Fibroblast of lung (primary cell): ENCODE results near the gene LUZP2. TPM values are rescaled to one million over a fixed set of nuclear protein-coding genes. Genes with fewer than 3 reads are reported as not detected.

ENCODE experiments used
- DNase-seq, 2 donors: peaks; one replicate each; pipeline versions ENCODE4 v3.0.0 to v3.0.0-alpha.2; 2010; ENCODE audit warnings: low read depth in 2 of 2
- H2AFZ ChIP-seq: 2 replicates; pipeline ENCODE4 v1.5.1; 2012; ENCODE audit warnings: low read length, control low read depth, inconsistent platforms
- H3K27ac ChIP-seq: 2 replicates; pipeline ENCODE4 v1.5.1; 2011; ENCODE audit warnings: low read length, control low read depth; ENCODE audit not compliant: insufficient read depth
- H3K27me3 ChIP-seq: 2 replicates; pipeline ENCODE4 v1.5.1; 2011; ENCODE audit warnings: mild to moderate bottlenecking, low read length; ENCODE audit not compliant: control insufficient read depth, insufficient read depth
- H3K36me3 ChIP-seq: 2 replicates; pipeline ENCODE4 v1.5.1; 2011; ENCODE audit warnings: low read length; ENCODE audit not compliant: control insufficient read depth, insufficient read depth
- H3K4me1 ChIP-seq: 2 replicates; pipeline ENCODE4 v1.5.1; 2011; ENCODE audit warnings: low read length; ENCODE audit not compliant: control insufficient read depth, insufficient read depth; ENCODE audit errors: extremely low read depth
- H3K4me2 ChIP-seq: 2 replicates; pipeline ENCODE4 v1.5.1; 2011; ENCODE audit warnings: low read length, control low read depth; ENCODE audit not compliant: insufficient read depth; ENCODE audit errors: extremely low read depth
- H3K4me3 ChIP-seq, 4 experiments: fragments of 200-600 bp in 1 of 4; sonication (generic) in 1 of 4; replicated peaks in 1 of 4; 2 replicates each; pipeline ENCODE4 v1.5.1; 2011 to 2016; ENCODE audit warnings: low read length in 4 of 4, low read depth in 3 of 4, mild to moderate bottlenecking in 3 of 4, control low read depth in 2 of 4, inconsistent platforms in 1 of 4, mixed read lengths in 1 of 4; ENCODE audit not compliant: insufficient read depth in 1 of 4; ENCODE audit errors: control extremely low read depth in 1 of 4
- H3K79me2 ChIP-seq: 2 replicates; pipeline ENCODE4 v1.5.1; 2012; ENCODE audit warnings: mild to moderate bottlenecking, low read length, inconsistent platforms; ENCODE audit not compliant: control insufficient read depth, insufficient read depth
- H3K9ac ChIP-seq: 2 replicates; pipeline ENCODE4 v1.5.1; 2011; ENCODE audit warnings: mild to moderate bottlenecking, low read length, control low read depth; ENCODE audit not compliant: insufficient read depth
- H3K9me3 ChIP-seq: 2 replicates; pipeline ENCODE4 v1.5.1; 2012; ENCODE audit warnings: low read depth, low read length; ENCODE audit not compliant: control insufficient read depth, insufficient read depth
- H4K20me1 ChIP-seq: 2 replicates; pipeline ENCODE4 v1.5.1; 2011; ENCODE audit warnings: low read length; ENCODE audit not compliant: control insufficient read depth, insufficient read depth; ENCODE audit errors: extremely low read depth
- EZH2 ChIP-seq: IDR thresholded peaks from 2 replicates; pipeline ENCODE4 v1.5.1; 2012; ENCODE audit warnings: low read length, control low read depth, mild to moderate bottlenecking; ENCODE audit errors: missing control alignments
- polyA plus RNA-seq, 2 donors: library from polyadenylated mRNA; depleted of rRNA in 1 of 2; stranded (reverse) in 1 of 2; unstranded in 1 of 2; fragments of >200 nt; gene quantifications; 2 replicates each; pipeline ENCODE4 v1.2.1, GENCODE V29; 2011 to 2012; ENCODE audit warnings: missing spikeins in 1 of 2
- total RNA-seq: library from RNA; depleted of rRNA; stranded (reverse); fragments of >200 nt; gene quantifications from 2 replicates; pipeline ENCODE4 v1.2.1, GENCODE V29; 2014
- TF ChIP-seq, protein P1 (sequence below), 2 donors: IDR thresholded peaks in 1 of 2; conservative IDR thresholded peaks in 1 of 2; 1 replicate in 1 of 2; 2 replicates in 1 of 2; pipeline ENCODE4 v1.5.1; 2011 to 2012; ENCODE audit warnings: low read length in 2 of 2, control low read depth in 1 of 2, inconsistent platforms in 1 of 2, low read depth in 1 of 2, mild to moderate bottlenecking in 1 of 2

LUZP2 gene
- total and polyA plus RNA-seq, 2 donors (not counting 1 experiment from before 2014, with no cell fraction given) = 0.03 to 0.50 TPM

DNA sequence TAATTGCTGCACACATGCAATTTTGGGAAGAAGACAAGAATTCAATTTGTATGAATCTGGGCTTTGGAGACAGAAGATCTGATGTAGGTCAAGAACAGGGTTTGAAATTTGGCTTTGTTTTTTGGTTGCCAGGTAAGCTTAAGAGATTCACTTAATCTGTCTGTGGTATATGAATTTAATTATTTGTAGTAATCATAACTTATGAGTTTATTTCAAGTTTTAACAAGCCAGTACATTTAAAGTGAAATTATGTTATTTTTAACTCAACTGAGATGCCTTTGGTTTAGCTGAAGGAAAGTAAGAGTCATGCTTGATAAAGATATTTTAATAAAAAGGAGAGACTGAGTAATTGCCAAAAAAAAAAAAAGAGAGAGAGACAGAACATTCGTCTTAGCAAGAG lies 384.1 kb downstream of the LUZP2 start:
- Histone ChIP-seq H3K4me2 (no peak overlapping the region), H3K36me3 (no peaks in the 10 kb centered on the region), H3K27me3 (no peaks in the 10 kb centered on the region), H4K20me1 (no peaks in the 10 kb centered on the region), H3K27ac (no peak overlapping the region), H3K4me3 (no peak overlapping the region), H3K4me1 (no peaks in the 10 kb centered on the region), H3K9ac (no peak overlapping the region), H2AFZ (no peak overlapping the region), H3K79me2 (no peaks in the 10 kb centered on the region), H3K9me3 (no peaks in the 10 kb centered on the region)
- TF ChIP-seq EZH2 = no peak
- TF ChIP-seq, protein P1, sequence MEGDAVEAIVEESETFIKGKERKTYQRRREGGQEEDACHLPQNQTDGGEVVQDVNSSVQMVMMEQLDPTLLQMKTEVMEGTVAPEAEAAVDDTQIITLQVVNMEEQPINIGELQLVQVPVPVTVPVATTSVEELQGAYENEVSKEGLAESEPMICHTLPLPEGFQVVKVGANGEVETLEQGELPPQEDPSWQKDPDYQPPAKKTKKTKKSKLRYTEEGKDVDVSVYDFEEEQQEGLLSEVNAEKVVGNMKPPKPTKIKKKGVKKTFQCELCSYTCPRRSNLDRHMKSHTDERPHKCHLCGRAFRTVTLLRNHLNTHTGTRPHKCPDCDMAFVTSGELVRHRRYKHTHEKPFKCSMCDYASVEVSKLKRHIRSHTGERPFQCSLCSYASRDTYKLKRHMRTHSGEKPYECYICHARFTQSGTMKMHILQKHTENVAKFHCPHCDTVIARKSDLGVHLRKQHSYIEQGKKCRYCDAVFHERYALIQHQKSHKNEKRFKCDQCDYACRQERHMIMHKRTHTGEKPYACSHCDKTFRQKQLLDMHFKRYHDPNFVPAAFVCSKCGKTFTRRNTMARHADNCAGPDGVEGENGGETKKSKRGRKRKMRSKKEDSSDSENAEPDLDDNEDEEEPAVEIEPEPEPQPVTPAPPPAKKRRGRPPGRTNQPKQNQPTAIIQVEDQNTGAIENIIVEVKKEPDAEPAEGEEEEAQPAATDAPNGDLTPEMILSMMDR (conservative IDR thresholded peaks at IDR 0.05 in 1 of 2, IDR thresholded peaks at IDR 0.05 in 1 of 2; ENCODE audit: low read depth in 1 of 2, low read length in 2 of 2) = no peak
- no peak for DNase-seq

GRCh38 chr11:24885580-24886173 lies 388.8 kb downstream of the LUZP2 start:
- Histone ChIP-seq H3K4me1 (no peaks in the 10 kb centered on the region), H3K27ac (no peak overlapping the region), H3K9me3 (no peaks in the 10 kb centered on the region), H4K20me1 (no peaks in the 10 kb centered on the region), H3K79me2 (no peaks in the 10 kb centered on the region), H3K4me3 (no peak overlapping the region), H2AFZ (no peak overlapping the region), H3K36me3 (no peaks in the 10 kb centered on the region), H3K9ac (no peak overlapping the region), H3K27me3 (no peaks in the 10 kb centered on the region), H3K4me2 (no peak overlapping the region)
- DNase-seq = no peak
- TF ChIP-seq EZH2 = no peak
- TF ChIP-seq, protein P1 (conservative IDR thresholded peaks at IDR 0.05 in 1 of 2, IDR thresholded peaks at IDR 0.05 in 1 of 2; ENCODE audit: low read depth in 1 of 2, low read length in 2 of 2) = no peak

GRCh38 chr11:24886880-24887619 lies 390.2 kb downstream of the LUZP2 start:
- no peak for TF ChIP-seq EZH2
- TF ChIP-seq, protein P1 (conservative IDR thresholded peaks at IDR 0.05 in 1 of 2, IDR thresholded peaks at IDR 0.05 in 1 of 2; ENCODE audit: low read depth in 1 of 2, low read length in 2 of 2) = no peak
- H4K20me1 ChIP-seq = no peaks in the 10 kb centered on the region
- no peaks in the 10 kb centered on the region for H3K9me3 ChIP-seq
- no peak for DNase-seq
- no peaks in the 10 kb centered on the region for H3K36me3 ChIP-seq
- H3K4me1 ChIP-seq = no peaks in the 10 kb centered on the region
- H3K9ac ChIP-seq = no peak overlapping the region
- H3K4me3 ChIP-seq = no peak overlapping the region
- no peak overlapping the region for H3K27ac ChIP-seq
- H2AFZ ChIP-seq = no peak overlapping the region
- no peak overlapping the region for H3K4me2 ChIP-seq
- H3K27me3 ChIP-seq = no peaks in the 10 kb centered on the region
- H3K79me2 ChIP-seq = no peaks in the 10 kb centered on the region
